GM21576 (cell line): Measurements from ENCODE around the gene FOXQ1.
"Not testable (repeated sequence)": the region's sequence is repeated elsewhere in the genome, so short reads cannot be mapped to it uniquely, and the experiment has no call there.

Source experiments
- ATAC-seq: cut with Tn5 transposase; IDR thresholded peaks from one replicate; pipeline ENCODE4 v1.9.1; 2021; ENCODE audit warnings: mild to moderate bottlenecking, moderate library complexity; ENCODE audit not compliant: unreplicated experiment

Gene FOXQ1

GRCh38 chr6:1318584-1318983 lies 6.7 kb downstream of the FOXQ1 start:
- ATAC-seq, result not testable (repeated sequence)

DNA sequence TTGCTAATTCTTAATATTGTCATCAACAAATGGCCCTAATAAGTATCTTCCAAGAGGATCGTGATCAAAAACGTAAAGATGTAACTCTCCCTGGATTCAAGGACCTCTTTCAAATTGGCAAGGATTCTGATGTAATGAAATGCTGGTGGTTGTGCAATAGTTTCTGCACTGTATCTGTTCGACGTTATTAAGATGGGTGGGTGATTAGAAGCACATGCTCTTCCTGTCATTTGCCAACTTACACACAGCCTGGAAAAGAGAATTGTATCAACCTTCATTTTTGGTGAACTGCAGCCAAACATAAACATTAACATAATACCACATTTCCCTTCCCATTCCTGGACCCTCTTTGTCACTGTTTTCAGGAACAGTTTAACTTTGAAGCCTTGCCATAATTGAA lies 9.8 kb downstream of the FOXQ1 start:
- ATAC-seq, result no peak

- ATAC-seq, result no peak
Measured at GRCh38 chr6:1322156-1322555, 10.3 kb downstream of the FOXQ1 start.

GRCh38 chr6:1322696-1323219 lies 10.9 kb downstream of the FOXQ1 start:
- ATAC-seq, result no peak

- no peak for ATAC-seq
Measured at GRCh38 chr6:1324936-1325335, 13.0 kb downstream of the FOXQ1 start.

DNA sequence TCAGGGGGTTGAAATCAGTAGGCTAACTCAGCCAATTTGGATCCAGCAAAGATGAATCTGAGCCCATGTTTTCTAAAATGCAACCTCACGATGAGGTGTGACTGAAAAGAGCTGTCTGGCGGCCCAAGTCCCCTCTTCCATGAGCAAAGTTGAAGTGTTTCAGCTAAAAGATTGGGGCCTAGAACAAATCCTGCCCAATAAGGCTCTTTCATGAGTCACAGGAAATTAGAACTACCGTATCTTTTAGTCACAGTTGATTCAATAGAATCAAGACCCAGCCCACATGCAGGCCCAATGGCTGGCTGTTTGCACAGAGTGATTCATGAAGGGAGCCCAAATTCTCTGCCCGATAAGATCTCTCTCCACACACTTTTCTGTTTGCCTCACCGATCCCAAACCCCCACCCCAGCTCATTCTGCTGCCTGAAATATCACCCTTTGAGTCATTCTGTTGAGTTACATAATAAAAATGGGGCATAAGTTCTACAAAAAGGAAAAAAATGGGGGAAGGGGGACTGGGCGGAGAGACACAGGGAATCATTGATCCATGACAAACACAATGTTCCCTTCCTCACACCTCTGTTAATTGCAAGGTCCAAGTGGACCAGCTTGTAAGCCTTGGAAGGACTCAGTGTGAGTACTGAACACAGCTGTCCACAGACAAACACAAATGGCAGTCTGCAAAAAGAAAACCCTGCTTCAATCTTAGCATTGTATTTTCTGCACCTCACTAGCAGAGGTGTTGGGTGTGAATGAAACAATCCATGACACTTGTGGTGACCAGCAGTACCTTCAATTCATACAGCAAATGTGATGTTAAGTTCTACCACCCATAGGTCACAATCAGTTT lies 13.8 kb downstream of the FOXQ1 start:
- ATAC-seq, result no peak

GRCh38 chr6:1326535-1327121 lies 14.7 kb downstream of the FOXQ1 start:
- ATAC-seq, result no peak

- no peak for ATAC-seq
Measured at GRCh38 chr6:1327630-1328029, 15.7 kb downstream of the FOXQ1 start.

DNA sequence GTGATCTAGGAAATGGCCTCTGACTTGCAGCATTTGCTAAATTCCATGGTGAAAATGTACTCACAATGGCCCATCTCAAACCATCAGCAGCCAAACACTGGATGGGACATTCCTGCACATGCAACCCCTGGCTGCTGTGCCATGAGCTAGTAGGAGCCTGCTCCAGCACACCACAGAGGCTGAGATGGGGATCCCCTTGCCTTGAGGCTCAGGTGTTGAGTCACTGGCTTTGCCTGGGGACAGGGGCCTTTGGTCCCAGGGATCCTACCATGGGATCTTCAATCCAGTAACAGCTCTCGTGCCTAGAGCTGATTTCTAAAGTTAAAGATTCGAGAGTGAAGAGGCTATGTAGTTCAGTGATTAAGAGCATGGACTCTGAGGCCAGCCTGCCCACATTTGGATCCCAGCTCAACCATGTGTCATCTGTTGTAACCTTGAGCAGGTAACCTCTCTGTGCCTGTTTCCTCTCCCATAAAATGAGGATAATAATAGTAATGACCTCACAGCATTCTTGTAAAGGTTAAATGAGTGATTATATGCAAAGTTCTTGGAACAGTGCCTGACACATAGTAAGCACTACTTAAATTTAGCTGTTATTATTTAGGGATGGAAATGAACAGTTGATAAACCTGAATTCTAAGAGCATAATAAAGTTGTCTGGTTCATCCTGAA lies 16.4 kb downstream of the FOXQ1 start:
- no peak for ATAC-seq

GRCh38 chr6:1329708-1330107 lies 17.8 kb downstream of the FOXQ1 start:
- ATAC-seq, result no peak

DNA sequence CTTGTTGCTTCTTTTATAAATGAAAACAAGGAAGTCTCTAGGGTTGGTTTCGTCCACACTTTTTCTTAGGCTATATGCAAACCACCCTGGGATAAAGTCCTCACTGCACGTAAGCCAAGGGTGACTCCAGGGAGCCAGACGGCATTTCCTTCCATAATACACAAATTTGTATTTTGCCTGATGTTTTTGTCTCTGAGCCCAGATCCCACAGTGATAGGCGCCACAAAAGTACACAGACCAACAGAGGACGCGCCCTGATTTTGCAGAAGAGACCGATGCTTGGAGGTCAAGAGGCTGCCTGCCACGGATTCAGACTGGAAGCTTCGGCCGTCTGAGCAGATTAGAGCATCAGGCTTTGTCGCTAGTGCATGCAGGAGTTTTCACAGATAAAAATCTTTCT lies 22.8 kb downstream of the FOXQ1 start:
- ATAC-seq, result no peak

- no peak for ATAC-seq
Measured at GRCh38 chr6:1335367-1336037, 23.6 kb downstream of the FOXQ1 start.

- no peak for ATAC-seq
Measured at GRCh38 chr6:1336246-1336843, 24.4 kb downstream of the FOXQ1 start.

DNA sequence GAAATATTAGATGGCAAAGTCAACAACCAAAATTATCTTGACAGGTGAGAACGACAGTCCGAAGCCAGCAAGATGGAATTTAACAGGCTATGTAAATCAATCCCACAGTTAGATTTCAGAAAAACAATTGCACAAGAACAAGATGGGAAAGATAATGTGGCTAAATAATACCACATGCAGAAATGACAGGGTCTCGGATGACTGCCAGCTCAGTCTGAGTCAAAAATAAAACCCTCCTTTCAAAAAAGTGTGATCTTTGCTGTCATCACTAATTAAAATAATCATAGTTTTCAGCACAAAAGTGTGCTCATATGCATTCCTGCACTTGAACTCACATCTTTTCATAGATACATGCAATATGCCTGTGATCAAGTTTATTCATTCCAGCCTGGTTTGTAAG lies 25.9 kb downstream of the FOXQ1 start:
- ATAC-seq, result no peak

DNA sequence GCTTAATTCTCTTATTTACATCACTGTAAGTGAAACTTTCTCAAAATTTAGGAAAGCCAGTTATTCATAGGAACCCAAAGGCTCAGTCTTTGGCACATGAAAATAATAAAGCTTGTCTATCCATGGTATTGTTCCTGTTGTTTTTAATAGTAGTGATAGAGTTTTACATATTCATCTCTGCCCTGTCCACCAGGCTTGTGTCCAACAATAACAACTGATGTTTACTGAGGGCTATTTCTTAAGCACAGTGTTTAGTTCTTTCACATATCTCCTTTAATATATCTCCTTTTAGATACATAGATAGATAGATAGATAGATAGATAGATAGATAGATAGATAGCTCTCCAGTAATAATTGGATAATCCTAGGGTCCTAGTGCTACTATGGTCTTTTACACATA lies 34.2 kb downstream of the FOXQ1 start:
- ATAC-seq, result no peak

GRCh38 chr6:1346558-1347091 lies 34.7 kb downstream of the FOXQ1 start:
- no peak for ATAC-seq

GRCh38 chr6:1347161-1347560 lies 35.3 kb downstream of the FOXQ1 start:
- no peak for ATAC-seq

- no peak for ATAC-seq
Measured at GRCh38 chr6:1348675-1349074, 36.8 kb downstream of the FOXQ1 start.

DNA sequence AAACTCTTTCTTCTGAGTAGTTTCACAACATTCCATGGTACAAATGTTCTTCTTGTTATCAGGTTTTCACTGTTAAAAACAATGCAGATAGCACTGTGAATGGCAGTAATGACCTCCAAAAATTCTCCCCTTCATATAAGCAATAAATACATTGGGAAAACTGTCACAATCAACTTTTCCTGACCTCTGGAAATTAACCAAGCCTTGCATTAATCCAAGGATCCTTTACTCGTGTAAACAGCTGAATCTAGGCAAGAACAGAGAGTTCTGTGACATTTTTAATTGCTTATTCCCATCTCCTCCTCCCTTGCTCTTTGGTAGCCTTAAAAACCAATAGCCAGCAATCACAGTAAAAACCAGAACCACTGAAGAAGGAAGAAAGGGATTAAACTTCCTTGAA lies 37.8 kb downstream of the FOXQ1 start:
- no peak for ATAC-seq

GRCh38 chr6:1351381-1352008 lies 39.6 kb downstream of the FOXQ1 start:
- ATAC-seq, result no peak
